Activated CD4-positive, alpha-beta T cell treated with anti-CD3 and anti-CD28 coated beads, Interleukin-2, amount 10 ng/mL, durations not matched to agents 24 days and 14 days (primary cell): ENCODE data around the gene TTI1. TPM values are rescaled to one million over a fixed set of nuclear protein-coding genes. Genes with fewer than 3 reads are reported as not detected.
"Not testable (repeated sequence)": the region's sequence is repeated elsewhere in the genome, so short reads cannot be mapped to it uniquely, and the experiment has no call there.

Experiments
- DNase-seq: peaks from one replicate; pipeline ENCODE4 v3.0.0; 2022
- H3K27ac Mint-ChIP-seq: one replicate; pipeline ENCODE4 v1.8.0; 2022; ENCODE audit warnings: mild to moderate bottlenecking, mixed read lengths
- H3K27me3 Mint-ChIP-seq: one replicate; pipeline ENCODE4 v1.8.0; 2022; ENCODE audit warnings: mixed read lengths
- H3K36me3 Mint-ChIP-seq: one replicate; pipeline ENCODE4 v1.8.0; 2022; ENCODE audit warnings: low read depth, mild to moderate bottlenecking, mixed read lengths
- H3K4me1 Mint-ChIP-seq: one replicate; pipeline ENCODE4 v1.8.0; 2021; ENCODE audit warnings: mixed read lengths
- H3K4me3 Mint-ChIP-seq: one replicate; pipeline ENCODE4 v1.8.0; 2022; ENCODE audit warnings: mild to moderate bottlenecking, moderate library complexity, mixed read lengths
- H3K9me3 Mint-ChIP-seq: one replicate; pipeline ENCODE4 v1.8.0; 2021; ENCODE audit warnings: mixed read lengths
- intact Hi-C: fragments of 100-400 bp; cut with micrococcal nuclease; formaldehyde crosslinking; loops from one replicate; pipeline ENCODE4 v1.15.1; 2023
- total RNA-seq: library from RNA; stranded (reverse); gene quantifications from 2 replicates; pipeline ENCODE4 v1.2.3, GENCODE V29; 2022

The TTI1 gene
- total RNA-seq, 1 donor from 2014 or later: 48.8 TPM

DNA sequence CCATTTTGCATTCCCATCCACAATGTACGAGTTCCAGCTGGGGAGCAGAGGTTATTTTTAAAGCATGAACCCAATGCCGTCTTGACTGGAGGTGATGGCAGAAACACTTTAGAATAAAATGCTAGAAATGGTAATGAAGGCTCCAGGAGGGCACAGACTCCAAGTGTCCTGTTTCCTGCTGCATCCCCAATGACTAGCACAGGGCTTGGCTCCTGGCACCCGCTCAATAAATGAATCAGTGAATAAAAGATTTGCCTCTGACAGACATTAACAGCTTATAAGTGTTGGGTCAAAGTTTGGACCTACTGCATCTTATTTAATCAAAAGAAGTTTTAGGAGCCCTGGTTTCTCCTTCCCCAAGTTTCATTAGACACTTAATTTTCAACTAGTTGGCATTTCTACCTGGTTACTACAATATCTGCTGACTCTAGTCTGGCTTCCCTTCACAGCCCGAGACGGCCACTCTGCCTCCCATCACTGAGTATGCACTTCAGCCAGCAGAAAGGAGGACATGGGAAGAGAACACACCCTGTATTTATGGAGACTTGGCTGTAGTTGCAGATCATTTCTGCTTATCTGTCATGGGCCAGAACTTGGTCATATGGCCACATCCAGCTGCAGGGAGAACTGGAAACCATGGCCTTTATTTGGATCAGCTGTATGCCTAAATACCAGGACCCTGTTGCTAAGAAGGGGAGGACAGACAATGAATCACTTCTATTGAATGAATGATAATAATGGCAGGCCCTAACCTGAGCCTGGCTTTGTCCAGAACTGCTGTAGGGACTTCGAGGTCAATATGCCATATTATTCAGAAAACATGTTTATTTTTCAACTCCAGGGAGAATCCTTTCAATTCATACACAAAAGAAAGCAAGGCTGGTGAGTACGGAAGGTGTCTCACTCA, 63.1 kb downstream of the TTI1 start:
- intact Hi-C loops: no loop called here
- no peak for DNase-seq

DNA sequence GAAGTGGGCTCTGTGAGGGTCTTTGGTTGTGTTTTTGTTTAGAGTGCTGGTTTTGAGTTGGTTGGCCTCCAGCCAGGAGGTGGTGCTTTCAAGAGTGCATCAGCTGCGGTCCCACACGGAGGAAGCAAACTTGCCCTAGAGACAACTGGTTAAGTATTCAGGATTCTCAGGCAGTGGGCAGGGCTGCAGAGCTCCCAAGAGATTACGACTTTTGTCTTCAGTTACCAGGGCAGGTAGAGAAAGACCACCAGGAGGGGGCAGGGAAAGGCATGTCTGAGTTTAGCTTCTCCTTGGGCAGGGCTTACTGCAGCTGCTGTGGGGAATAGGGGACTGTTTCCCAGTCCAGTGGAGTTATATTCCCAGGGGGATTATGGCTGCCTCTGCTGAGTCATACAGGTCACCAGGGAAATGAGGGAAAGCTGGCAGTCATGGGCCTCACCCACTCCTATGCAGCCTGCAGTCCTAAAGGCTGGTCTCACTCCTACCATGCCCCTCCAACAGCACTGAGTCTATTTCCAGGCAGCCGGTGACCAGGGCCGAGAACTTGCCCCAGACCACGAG, 64.3 kb downstream of the TTI1 start:
- peaks cover 21% of the 10 kb centered on the region for H3K9me3 Mint-ChIP-seq
- intact Hi-C loops: no loop called here
- H3K27ac Mint-ChIP-seq: no peak overlapping the region
- no peak for DNase-seq
- peaks cover 13% of the 10 kb centered on the region for H3K27me3 Mint-ChIP-seq
- H3K4me3 Mint-ChIP-seq: no peak overlapping the region
- peaks cover 1% of the 10 kb centered on the region for H3K36me3 Mint-ChIP-seq
- no peaks in the 10 kb centered on the region for H3K4me1 Mint-ChIP-seq

More for the DNA sequence above, 63.1 kb downstream of the TTI1 start:
- Mint-ChIP-seq H3K36me3 (peaks cover 1% of the 10 kb centered on the region), H3K27ac (no peak overlapping the region), H3K9me3 (peaks cover 19% of the 10 kb centered on the region), H3K4me1 (no peaks in the 10 kb centered on the region), H3K27me3 (peaks cover 5% of the 10 kb centered on the region), H3K4me3 (no peak overlapping the region)

DNA sequence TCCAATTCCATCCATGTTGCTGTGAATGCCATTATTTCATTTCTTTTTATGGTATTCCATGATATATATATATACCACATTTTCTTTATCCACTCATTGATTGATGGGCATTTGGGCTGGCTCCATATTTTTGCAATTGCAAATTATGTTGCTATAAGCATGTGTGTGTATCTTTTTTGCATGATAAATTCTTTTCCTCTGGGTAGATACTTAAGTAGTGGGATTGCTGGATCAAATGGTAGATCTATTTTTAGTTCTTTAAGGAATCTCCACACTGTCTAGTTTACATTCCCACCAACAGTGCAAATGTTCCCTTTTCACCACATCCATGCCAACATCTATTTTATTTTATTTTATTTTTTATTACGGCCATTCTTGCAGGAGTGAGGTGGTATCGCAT, 69.8 kb downstream of the TTI1 start:
- H3K4me3 Mint-ChIP-seq, H3K27ac Mint-ChIP-seq, DNase-seq, H3K4me1 Mint-ChIP-seq, intact Hi-C loops, H3K36me3 Mint-ChIP-seq: not testable (repeated sequence)
- peaks cover 19% of the 10 kb centered on the region for H3K9me3 Mint-ChIP-seq
- H3K27me3 Mint-ChIP-seq: peaks cover 25% of the 10 kb centered on the region

DNA sequence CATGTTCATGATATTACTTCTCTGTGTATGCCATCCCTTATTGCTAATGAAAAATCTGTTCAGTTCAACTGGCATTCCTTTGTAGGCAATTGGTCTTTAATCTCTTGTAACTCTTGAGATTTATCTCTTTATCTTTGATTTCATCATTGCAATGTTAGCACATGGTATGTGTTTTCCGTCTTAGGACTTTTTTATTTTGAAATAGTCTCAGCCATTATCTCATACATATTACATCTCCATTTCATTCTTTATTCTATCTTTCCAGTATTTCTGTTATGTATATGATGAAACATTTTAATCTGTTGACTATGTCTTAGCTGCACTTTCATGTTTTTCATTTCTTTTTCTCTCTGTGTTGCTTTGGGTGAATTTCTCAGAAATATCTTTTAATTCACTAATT, 72.2 kb downstream of the TTI1 start:
- Mint-ChIP-seq H3K9me3 (peaks cover 4% of the 10 kb centered on the region), H3K4me3 (no peak overlapping the region), H3K36me3 (no peaks in the 10 kb centered on the region), H3K27ac (no peak overlapping the region), H3K27me3 (peaks cover 27% of the 10 kb centered on the region), H3K4me1 (no peaks in the 10 kb centered on the region)
- intact Hi-C loops: no loop called here
- DNase-seq: no peak

DNA sequence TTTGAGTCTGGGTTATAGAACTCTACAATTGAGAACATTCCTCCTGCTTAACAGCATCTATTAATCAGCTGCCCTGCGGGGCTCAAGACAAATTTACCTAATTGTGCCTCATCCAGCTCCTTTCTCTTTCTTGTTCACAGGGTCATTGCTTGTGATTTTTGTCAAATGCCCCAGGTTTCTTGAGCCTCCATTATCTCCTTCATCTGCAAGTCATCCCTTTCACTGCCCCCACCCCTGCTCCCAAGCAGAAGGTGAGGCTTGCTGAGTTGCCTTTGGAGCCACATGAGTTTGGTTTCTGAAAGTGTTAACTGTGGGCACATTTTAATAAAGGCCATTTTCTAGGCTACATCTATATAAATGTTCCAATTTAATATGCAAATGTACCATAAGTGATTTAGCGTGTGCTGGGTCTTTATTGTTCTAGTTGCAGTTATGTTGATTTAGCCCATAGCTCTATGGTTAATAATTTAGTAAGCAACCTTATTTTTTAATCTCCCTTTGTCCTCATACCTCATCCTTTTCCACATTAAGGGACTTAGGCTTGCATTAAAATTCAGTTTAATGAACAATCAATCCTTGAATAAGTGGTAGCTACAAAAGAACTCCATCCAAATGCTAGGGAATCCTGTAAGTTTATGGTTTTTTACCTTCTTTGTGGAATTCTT, 74.3 kb downstream of the TTI1 start:
- intact Hi-C loops: no loop called here
- H3K27ac Mint-ChIP-seq: no peak overlapping the region
- H3K36me3 Mint-ChIP-seq: no peaks in the 10 kb centered on the region
- DNase-seq: no peak
- no peaks in the 10 kb centered on the region for H3K4me1 Mint-ChIP-seq
- H3K27me3 Mint-ChIP-seq: peaks cover 23% of the 10 kb centered on the region
- no peak overlapping the region for H3K4me3 Mint-ChIP-seq
- H3K9me3 Mint-ChIP-seq: peaks cover 3% of the 10 kb centered on the region

DNA sequence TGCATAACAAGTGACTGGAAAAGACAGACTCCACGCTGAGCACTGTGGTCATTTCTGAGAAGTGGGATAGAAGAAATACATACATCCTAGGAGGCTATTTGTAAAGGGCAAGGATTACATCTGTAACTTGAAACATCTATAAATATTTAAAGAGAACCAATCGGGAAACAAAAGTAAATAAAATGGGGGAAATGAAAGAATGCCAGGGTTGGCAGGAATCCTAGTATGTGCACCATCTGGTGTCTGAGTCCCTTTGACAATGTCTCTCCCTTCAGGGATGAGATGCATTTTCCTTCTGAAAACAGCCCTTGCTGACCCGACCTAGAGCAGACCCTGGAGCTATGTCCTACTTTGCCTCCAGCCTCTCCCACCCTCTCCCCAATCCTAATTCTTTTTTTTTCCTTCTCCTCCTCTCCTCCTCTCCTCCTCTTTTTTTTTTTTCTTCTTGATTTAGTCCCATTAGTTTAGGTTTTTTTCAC, 77.1 kb downstream of the TTI1 start:
- no peaks in the 10 kb centered on the region for H3K4me1 Mint-ChIP-seq
- intact Hi-C loops: no loop called here
- H3K4me3 Mint-ChIP-seq: no peak overlapping the region
- H3K9me3 Mint-ChIP-seq: no peaks in the 10 kb centered on the region
- no peak overlapping the region for H3K27ac Mint-ChIP-seq
- H3K27me3 Mint-ChIP-seq: peaks cover 18% of the 10 kb centered on the region
- H3K36me3 Mint-ChIP-seq: no peaks in the 10 kb centered on the region
- DNase-seq: no peak

DNA sequence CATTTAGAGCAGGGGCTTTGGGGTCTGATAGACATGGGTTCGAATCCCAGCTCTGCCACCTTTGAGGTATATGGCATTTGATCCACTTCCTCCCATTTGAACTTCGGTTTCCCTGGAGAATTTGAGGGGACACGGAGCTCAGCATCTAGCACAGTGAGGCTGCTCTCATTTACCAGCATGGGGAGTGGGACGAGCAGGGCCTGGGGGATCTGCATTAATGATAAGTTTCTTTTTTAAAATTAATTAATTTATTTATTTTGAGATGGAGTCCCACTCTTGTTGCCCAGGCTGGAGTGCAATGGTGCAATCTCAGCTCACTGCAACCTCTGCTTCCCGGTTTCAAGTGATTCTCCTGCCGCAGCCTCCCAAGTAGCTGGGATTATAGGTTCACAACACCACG, 77.7 kb downstream of the TTI1 start:
- intact Hi-C loops: no loop called here
- no peaks in the 10 kb centered on the region for H3K9me3 Mint-ChIP-seq
- H3K27me3 Mint-ChIP-seq: peaks cover 13% of the 10 kb centered on the region
- no peaks in the 10 kb centered on the region for H3K4me1 Mint-ChIP-seq
- DNase-seq: no peak
- H3K4me3 Mint-ChIP-seq: no peak overlapping the region
- H3K27ac Mint-ChIP-seq: no peak overlapping the region
- H3K36me3 Mint-ChIP-seq: no peaks in the 10 kb centered on the region

DNA sequence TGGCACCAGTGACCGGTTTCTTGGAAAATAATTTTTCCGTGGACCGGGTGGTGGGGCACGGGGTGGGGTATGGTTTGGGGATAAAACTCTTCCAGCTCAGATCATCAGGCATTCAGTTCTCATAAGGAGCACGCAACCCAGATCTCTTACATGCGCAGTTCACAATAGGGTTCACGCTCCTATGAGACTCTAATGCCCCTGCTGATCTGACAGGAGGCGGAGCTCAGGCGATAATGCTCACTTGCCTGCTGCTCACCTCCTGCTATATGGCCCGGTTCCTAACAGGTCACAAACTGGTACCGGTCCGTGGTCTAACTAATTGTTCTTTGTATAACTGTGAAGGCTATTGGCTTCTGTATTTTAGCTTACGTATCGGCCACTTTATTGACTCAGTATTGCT, 78.6 kb downstream of the TTI1 start:
- no peaks in the 10 kb centered on the region for H3K4me1 Mint-ChIP-seq
- DNase-seq: no peak
- no peak overlapping the region for H3K27ac Mint-ChIP-seq
- H3K9me3 Mint-ChIP-seq: no peaks in the 10 kb centered on the region
- H3K27me3 Mint-ChIP-seq: peaks cover 13% of the 10 kb centered on the region
- intact Hi-C loops: no loop called here
- H3K4me3 Mint-ChIP-seq: no peak overlapping the region
- H3K36me3 Mint-ChIP-seq: no peaks in the 10 kb centered on the region

DNA sequence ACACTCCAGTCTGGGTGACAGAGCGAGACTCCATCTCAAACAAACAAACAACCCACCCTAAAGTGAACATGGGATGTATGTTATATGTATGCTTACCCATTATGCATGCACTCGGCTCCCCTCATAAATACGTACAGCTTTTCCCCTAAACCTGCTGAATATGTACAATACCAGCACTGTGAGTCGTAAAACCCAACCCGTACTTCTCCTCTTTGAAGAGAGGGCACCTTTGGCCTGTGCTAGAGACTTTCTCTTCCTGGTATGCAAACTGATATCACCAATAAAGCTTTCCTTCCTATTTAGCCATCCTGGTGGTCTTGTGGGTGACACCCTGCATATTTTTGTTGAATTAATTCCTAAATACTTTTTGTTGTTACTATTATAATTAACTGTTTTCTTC, 79.1 kb downstream of the TTI1 start:
- no peaks in the 10 kb centered on the region for H3K4me1 Mint-ChIP-seq
- no peak for DNase-seq
- no peak overlapping the region for H3K27ac Mint-ChIP-seq
- H3K27me3 Mint-ChIP-seq: peaks cover 11% of the 10 kb centered on the region
- no peaks in the 10 kb centered on the region for H3K36me3 Mint-ChIP-seq
- H3K9me3 Mint-ChIP-seq: no peaks in the 10 kb centered on the region
- no peak overlapping the region for H3K4me3 Mint-ChIP-seq
- intact Hi-C loops: no loop called here

DNA sequence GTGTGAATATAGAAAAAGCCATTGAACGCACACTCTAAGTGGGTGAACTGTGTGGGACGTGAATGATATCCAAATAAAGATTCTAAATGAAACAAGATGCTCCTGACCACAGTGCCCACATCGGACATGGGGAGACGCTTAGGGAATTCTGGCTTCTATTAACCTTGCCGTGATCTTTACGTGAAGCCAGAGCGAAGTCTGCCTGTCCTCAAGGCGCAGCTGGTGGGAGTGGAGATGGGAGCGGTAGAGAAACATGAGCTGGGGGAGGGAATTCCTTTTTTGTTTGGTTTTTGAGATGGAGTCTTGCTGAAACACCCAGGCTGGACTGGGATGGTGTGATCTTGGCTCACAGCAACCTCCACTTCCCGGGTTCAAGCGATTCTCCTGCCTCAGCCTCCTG, 84.3 kb downstream of the TTI1 start:
- intact Hi-C loops: no loop called here
- Mint-ChIP-seq H3K27me3 (no peaks in the 10 kb centered on the region), H3K27ac (no peak overlapping the region), H3K36me3 (no peaks in the 10 kb centered on the region), H3K4me3 (no peak overlapping the region), H3K9me3 (no peaks in the 10 kb centered on the region), H3K4me1 (no peaks in the 10 kb centered on the region)
- no peak for DNase-seq

DNA sequence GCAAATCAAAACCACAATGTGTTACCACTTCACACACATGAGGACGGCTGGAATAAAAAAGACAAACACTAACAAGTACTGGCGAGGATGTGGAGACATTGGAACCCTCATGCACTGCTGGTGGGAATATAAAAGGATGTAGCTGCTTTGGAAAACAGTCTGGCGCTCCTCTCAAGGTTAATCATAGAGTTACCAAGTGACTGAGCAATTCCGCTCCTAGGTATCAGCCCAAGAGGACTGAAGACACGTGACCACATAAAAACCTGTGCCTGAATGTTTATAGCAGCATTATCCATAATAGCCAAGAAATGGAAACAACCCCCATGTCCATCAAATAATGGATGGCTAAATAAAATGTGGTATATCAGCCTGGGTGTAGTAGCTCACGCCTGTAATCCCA, 85.3 kb downstream of the TTI1 start:
- H3K27me3 Mint-ChIP-seq: no peaks in the 10 kb centered on the region
- intact Hi-C loops: no loop called here
- no peaks in the 10 kb centered on the region for H3K4me1 Mint-ChIP-seq
- H3K36me3 Mint-ChIP-seq: no peaks in the 10 kb centered on the region
- H3K27ac Mint-ChIP-seq: no peak overlapping the region
- H3K4me3 Mint-ChIP-seq: no peak overlapping the region
- no peak for DNase-seq
- no peaks in the 10 kb centered on the region for H3K9me3 Mint-ChIP-seq

DNA sequence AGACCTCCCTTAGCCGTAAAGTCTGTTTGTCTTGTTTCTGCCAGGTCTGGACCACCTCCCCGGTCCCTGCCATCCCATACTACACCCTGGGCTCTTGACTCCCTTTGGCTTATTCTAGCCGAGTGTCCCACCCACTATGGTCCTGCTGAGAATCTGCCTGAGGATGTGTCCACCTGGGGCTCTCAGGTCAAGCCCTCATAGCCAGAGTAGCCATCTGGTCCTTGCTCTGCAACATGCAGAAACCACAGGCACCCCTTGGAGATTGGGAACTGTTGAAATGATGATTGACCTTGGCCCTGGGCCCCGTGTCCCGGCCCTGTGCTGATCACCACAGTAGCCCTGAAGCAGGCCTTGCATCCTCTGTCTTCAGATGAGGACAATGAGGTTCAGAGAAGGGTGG, 86.3 kb downstream of the TTI1 start:
- intact Hi-C loops: no loop called here
- no peaks in the 10 kb centered on the region for H3K4me1 Mint-ChIP-seq

DNA sequence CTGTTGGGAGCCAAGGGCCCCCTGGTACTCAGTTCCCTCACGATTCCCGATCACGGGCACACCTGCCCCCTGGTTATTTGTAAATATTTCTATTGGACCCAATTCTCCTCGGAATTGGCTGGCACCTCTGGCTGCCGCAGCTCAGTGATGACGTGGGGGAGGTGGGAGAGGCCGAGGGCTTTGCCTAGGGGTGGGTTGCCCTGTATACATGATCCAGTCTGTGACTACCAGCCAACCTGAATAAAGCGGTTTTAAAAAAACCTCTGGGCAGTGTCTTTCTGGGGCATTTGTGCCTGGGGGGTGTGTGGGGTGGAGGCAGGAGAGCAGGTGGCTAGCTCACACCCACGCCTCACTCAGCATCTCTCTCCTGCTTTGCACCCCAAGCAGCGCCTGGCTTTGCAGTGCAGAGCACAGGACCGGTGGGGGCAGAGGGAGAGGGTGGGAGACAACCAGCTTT, 88.1 kb downstream of the TTI1 start:
- H3K4me3 Mint-ChIP-seq: no peak overlapping the region
- intact Hi-C loops: no loop called here
- H3K4me1 Mint-ChIP-seq: no peaks in the 10 kb centered on the region
- no peaks in the 10 kb centered on the region for H3K36me3 Mint-ChIP-seq
- H3K27me3 Mint-ChIP-seq: no peaks in the 10 kb centered on the region
- no peak for DNase-seq
- H3K9me3 Mint-ChIP-seq: no peaks in the 10 kb centered on the region
- no peak overlapping the region for H3K27ac Mint-ChIP-seq

More for the DNA sequence above, 86.3 kb downstream of the TTI1 start:
- Mint-ChIP-seq H3K4me3 (no peak overlapping the region), H3K27ac (no peak overlapping the region), H3K9me3 (no peaks in the 10 kb centered on the region), H3K36me3 (no peaks in the 10 kb centered on the region), H3K27me3 (no peaks in the 10 kb centered on the region)
- DNase-seq: no peak

DNA sequence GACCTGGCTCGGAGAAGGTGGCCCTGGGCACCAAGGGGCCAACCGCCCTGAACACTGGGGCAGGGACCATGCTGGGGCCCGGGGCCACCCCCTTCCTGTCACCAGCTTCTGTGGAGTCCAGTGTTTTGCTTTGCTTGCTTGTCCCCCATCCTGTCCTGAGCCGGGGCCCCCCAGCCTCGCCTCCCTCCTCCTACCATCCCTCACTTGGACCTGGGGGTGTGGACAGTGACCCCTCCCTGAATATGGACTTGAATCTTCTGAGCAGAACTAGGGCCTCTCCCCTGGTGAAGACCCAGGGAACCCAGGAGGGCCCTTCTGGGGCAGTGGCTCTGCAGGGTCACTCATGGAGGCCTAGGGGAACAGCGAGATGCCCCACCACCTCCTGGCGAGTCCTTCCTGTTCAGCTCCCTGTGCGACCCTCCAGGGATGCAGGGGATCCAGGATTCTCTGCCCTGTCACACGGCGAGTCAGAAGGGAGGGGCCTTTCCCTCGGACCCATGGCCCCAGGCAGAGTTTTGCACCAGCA, 88.7 kb downstream of the TTI1 start:
- no peaks in the 10 kb centered on the region for H3K27me3 Mint-ChIP-seq
- H3K4me3 Mint-ChIP-seq: no peak overlapping the region
- DNase-seq: no peak
- no peaks in the 10 kb centered on the region for H3K36me3 Mint-ChIP-seq
- no peaks in the 10 kb centered on the region for H3K9me3 Mint-ChIP-seq
- no peak overlapping the region for H3K27ac Mint-ChIP-seq
- intact Hi-C loops: no loop called here
- no peaks in the 10 kb centered on the region for H3K4me1 Mint-ChIP-seq
